Measurements from ENCODE around the gene TMEM248. TPM values are rescaled to one million over a fixed set of nuclear protein-coding genes. Genes with fewer than 3 reads are reported as not detected.
"Not testable (repeated sequence)": the region's sequence is repeated elsewhere in the genome, so short reads cannot be mapped to it uniquely, and the experiment has no call there.

TMEM248 gene
- total and polyA plus RNA-seq, 2 of the 13 experiments (the other 11 are each of a cell fraction or from before 2014, with no cell fraction given): 54.3 to 109 TPM

- in situ Hi-C loops (cut with HindIII; ENCODE audit: extremely low pct_ligation_motif_present, low pct_unique_long_range_greater_than_20kb): loop anchor here (25.0 kb wide), 1 partner anchor 152 kb away; no protein-coding TSS in a partner anchor
- H4K20me1 ChIP-seq (ENCODE audit: insufficient read depth, low read length); ATAC-seq; H3K27me3 ChIP-seq (ENCODE audit: control insufficient read depth in 1 of 2, insufficient read depth in 2 of 2, low read length in 2 of 2); CTCF ChIA-PET (ENCODE audit: low intra/inter-chr PET ratio, low total read pairs); H3K4me2 ChIP-seq (ENCODE audit: low read depth, low read length); H3K4me1 ChIP-seq (ENCODE audit: insufficient read depth, low read length); H3K9ac ChIP-seq (ENCODE audit: insufficient read depth, low read depth, low read length); H3K27ac ChIP-seq (ENCODE audit: extremely low read length, insufficient read depth, low read length); DNase-seq (ENCODE audit: low spot score); H3K4me3 ChIP-seq (replicated peaks in 1 of 3; ENCODE audit: insufficient read depth in 1 of 3, low read depth in 2 of 3, low read length in 3 of 3); H3K9me3 ChIP-seq (ENCODE audit: low read length); H2AFZ ChIP-seq (ENCODE audit: low read length); intact Hi-C loops (cut with micrococcal nuclease; ENCODE audit: unreplicated experiment); POLR2A ChIA-PET; BruUV-seq (replicated peaks); H3K79me2 ChIP-seq (ENCODE audit: insufficient read depth, low read length): not testable (repeated sequence)
- peak; percentile 39 for FAIRE-seq
- peaks cover 0 to 20% of the 10 kb centered on the region in 2 experiments; a peak in 2 of 5 replicates for H3K36me3 ChIP-seq (replicated peaks in 1 of 2; ENCODE audit: control insufficient read depth in 1 of 2, insufficient read depth in 2 of 2, low read length in 2 of 2)
- 95% methylated on average over 1 of the region's 3 CpGs for WGBS (ENCODE audit: low lambda C conversion rate)
These were observed 68.5 kb downstream of the TMEM248 start for GRCh38 chr7:66989552-66989951.

GRCh38 chr7:66994051-66994450, 73.0 kb downstream of the TMEM248 start:
- Histone ChIP-seq H3K4me3 (replicated peaks in 1 of 3; ENCODE audit: insufficient read depth in 1 of 3, low read depth in 2 of 3, low read length in 3 of 3) (peak overlapping the region; percentile 62 to 83 (median 76); a peak in 4 of 6 replicates), H3K4me2 (ENCODE audit: low read depth, low read length) (peak overlapping the region; percentile 67), H3K36me3 (replicated peaks in 1 of 2; ENCODE audit: control insufficient read depth in 1 of 2, insufficient read depth in 2 of 2, low read length in 2 of 2) (peaks cover 0 to 10% of the 10 kb centered on the region in 2 experiments; a peak in 2 of 5 replicates), H3K9ac (ENCODE audit: insufficient read depth, low read depth, low read length) (peak overlapping the region; percentile 90; the same call in 1 of the 2 replicates)
- H4K20me1 ChIP-seq (ENCODE audit: insufficient read depth, low read length); ATAC-seq; H2AFZ ChIP-seq (ENCODE audit: low read length); H3K27me3 ChIP-seq (ENCODE audit: control insufficient read depth in 1 of 2, insufficient read depth in 2 of 2, low read length in 2 of 2); BruUV-seq (replicated peaks); DNase-seq (ENCODE audit: low spot score); CTCF ChIA-PET (ENCODE audit: low intra/inter-chr PET ratio, low total read pairs); H3K9me3 ChIP-seq (ENCODE audit: low read length); H3K27ac ChIP-seq (ENCODE audit: extremely low read length, insufficient read depth, low read length); H3K79me2 ChIP-seq (ENCODE audit: insufficient read depth, low read length); H3K4me1 ChIP-seq (ENCODE audit: insufficient read depth, low read length); intact Hi-C loops (cut with micrococcal nuclease; ENCODE audit: unreplicated experiment): not testable (repeated sequence)
- POLR2A ChIA-PET: interaction anchor here (3.0 kb wide), 1 partner anchor 150 kb away, joined by 44 read pairs; no protein-coding TSS in a partner anchor
- in situ Hi-C loops (cut with HindIII; ENCODE audit: extremely low pct_ligation_motif_present, low pct_unique_long_range_greater_than_20kb): loop anchor here (25.0 kb wide), 1 partner anchor 157 kb away; no protein-coding TSS in a partner anchor
- WGBS (ENCODE audit: low lambda C conversion rate): 56% methylated on average over 5 of the region's 5 CpGs
- peak; percentile 21 for FAIRE-seq

- Histone ChIP-seq H3K27ac (ENCODE audit: extremely low read length, insufficient read depth, low read length) (peak overlapping the region; percentile 89), H3K9ac (ENCODE audit: insufficient read depth, low read depth, low read length) (peak overlapping the region; percentile 90), H3K4me3 (replicated peaks in 1 of 3; ENCODE audit: insufficient read depth in 1 of 3, low read depth in 2 of 3, low read length in 3 of 3) (peak overlapping the region; percentile 62 to 83 (median 76); a peak in 5 of 6 replicates), H3K4me2 (ENCODE audit: low read depth, low read length) (peak overlapping the region; percentile 67)
- H3K36me3 ChIP-seq (replicated peaks in 1 of 2; ENCODE audit: control insufficient read depth in 1 of 2, insufficient read depth in 2 of 2, low read length in 2 of 2); CTCF ChIA-PET (ENCODE audit: low intra/inter-chr PET ratio, low total read pairs); H2AFZ ChIP-seq (ENCODE audit: low read length); H3K9me3 ChIP-seq (ENCODE audit: low read length); H4K20me1 ChIP-seq (ENCODE audit: insufficient read depth, low read length); H3K4me1 ChIP-seq (ENCODE audit: insufficient read depth, low read length); intact Hi-C loops (cut with micrococcal nuclease; ENCODE audit: unreplicated experiment); H3K79me2 ChIP-seq (ENCODE audit: insufficient read depth, low read length); H3K27me3 ChIP-seq (ENCODE audit: control insufficient read depth in 1 of 2, insufficient read depth in 2 of 2, low read length in 2 of 2): not testable (repeated sequence)
- ATAC-seq: peak; percentile 72
- peak; percentile 73 for DNase-seq (ENCODE audit: low spot score)
- WGBS (ENCODE audit: low lambda C conversion rate): 1% methylated on average over 9 of the region's 9 CpGs
- TSS peak; percentile 73 for BruUV-seq (replicated peaks)
- in situ Hi-C loops (cut with HindIII; ENCODE audit: extremely low pct_ligation_motif_present, low pct_unique_long_range_greater_than_20kb): loop anchor here (25.0 kb wide), 1 partner anchor 157 kb away; no protein-coding TSS in a partner anchor
- POLR2A ChIA-PET: interaction anchor here (1.5 to 3.0 kb wide), 3 partner anchors 74 to 307 kb away, joined by 6 to 44 read pairs (median 13); partner anchors contain the start of gene TMEM248
- peak; percentile 85 for FAIRE-seq
- TF ChIP-seq TARDBP (CRISPR knock-in tag; IDR thresholded peaks at IDR 0.05): peak; percentile 55; the same call in 1 of the 2 replicates
- peak in 1 of 2 experiments; percentile 50; a peak in 1 of 4 replicates for TF ChIP-seq POLR2A (IDR thresholded peaks at IDR 0.05; ENCODE audit: insufficient read depth in 1 of 2, low read depth in 2 of 2, low read length in 2 of 2)
- peak; percentile 97 for TF ChIP-seq TEAD3 (CRISPR knock-in tag; optimal IDR thresholded peaks at IDR 0.05; ENCODE audit: borderline replicate concordance)
- peak; percentile 88 for TF ChIP-seq ZBTB21 (CRISPR knock-in tag; IDR thresholded peaks at IDR 0.05)
- TF ChIP-seq TFAP4 (IDR thresholded peaks at IDR 0.05; ENCODE audit: borderline replicate concordance, low read depth): peak; percentile 79; the same call in 1 of the 2 replicates
These were observed 73.6 kb downstream of the TMEM248 start for GRCh38 chr7:66994691-66995049.
